BLaER1 treated with 17β-estradiol and CSF1 and Interleukin-3, amounts not matched to agents 10 nM and 100 nM (cell line): ENCODE results near the gene TAF5L.
"Not testable (repeated sequence)": the region's sequence is repeated elsewhere in the genome, so short reads cannot be mapped to it uniquely, and the experiment has no call there.

ENCODE experiments used
- H3K27ac ChIP-seq, 11 experiments: shearing (Covaris generic); formaldehyde crosslinking; 2 replicates each; pipeline ENCODE4 v1.8.1; 2022
- H3K27me3 ChIP-seq, 11 experiments: shearing (Covaris generic); formaldehyde crosslinking; 2 replicates each; pipeline ENCODE4 v1.8.1; 2022
- H3K36me3 ChIP-seq, 11 experiments: shearing (Covaris generic); formaldehyde crosslinking; 2 replicates each; pipeline ENCODE4 v1.8.1; 2022
- H3K4me1 ChIP-seq, 10 experiments: shearing (Covaris generic); formaldehyde crosslinking; 2 replicates each; pipeline ENCODE4 v1.8.1; 2022
- H3K4me2 ChIP-seq, 11 experiments: shearing (Covaris generic); formaldehyde crosslinking; 2 replicates each; pipeline ENCODE4 v1.8.1; 2022
- H3K4me3 ChIP-seq, 10 experiments: shearing (Covaris generic); formaldehyde crosslinking; 2 replicates each; pipeline ENCODE4 v1.8.1; 2022
- H3K9ac ChIP-seq, 11 experiments: shearing (Covaris generic); formaldehyde crosslinking; 2 replicates each; pipeline ENCODE4 v1.8.1; 2022
- H3K9me3 ChIP-seq, 11 experiments: shearing (Covaris generic); formaldehyde crosslinking; replicated peaks in 1 of 11; 2 replicates each; pipeline ENCODE4 v1.8.1; 2022
- H4K20me1 ChIP-seq, 11 experiments: shearing (Covaris generic); formaldehyde crosslinking; 2 replicates each; pipeline ENCODE4 v1.8.1; 2022
- Cebpa-rat ChIP-seq, 11 experiments: shearing (Covaris generic); IDR thresholded peaks; 2 replicates each; pipeline ENCODE4 v1.8.1; 2022

TAF5L gene

GRCh38 chr1:229608590-229608989 is 17.3 kb downstream of the TAF5L start:
- no peak overlapping the region for H3K9ac ChIP-seq
- H3K4me1 ChIP-seq, result no peaks in the 10 kb centered on the region
- H3K27me3 ChIP-seq, result no peaks in the 10 kb centered on the region
- no peaks in the 10 kb centered on the region for H3K9me3 ChIP-seq
- H3K4me3 ChIP-seq, result no peak overlapping the region
- H3K4me2 ChIP-seq, result no peak overlapping the region
- TF ChIP-seq Cebpa-rat (IDR thresholded peaks at IDR 0.05), result no peak
- H4K20me1 ChIP-seq, result peaks cover 0 to 35% (median 3%) of the 10 kb centered on the region in 11 experiments; a peak in 7 of 22 replicates
- peaks cover 96 to 100% (median 100%) of the 10 kb centered on the region in 11 experiments for H3K36me3 ChIP-seq
- no peak overlapping the region for H3K27ac ChIP-seq

DNA sequence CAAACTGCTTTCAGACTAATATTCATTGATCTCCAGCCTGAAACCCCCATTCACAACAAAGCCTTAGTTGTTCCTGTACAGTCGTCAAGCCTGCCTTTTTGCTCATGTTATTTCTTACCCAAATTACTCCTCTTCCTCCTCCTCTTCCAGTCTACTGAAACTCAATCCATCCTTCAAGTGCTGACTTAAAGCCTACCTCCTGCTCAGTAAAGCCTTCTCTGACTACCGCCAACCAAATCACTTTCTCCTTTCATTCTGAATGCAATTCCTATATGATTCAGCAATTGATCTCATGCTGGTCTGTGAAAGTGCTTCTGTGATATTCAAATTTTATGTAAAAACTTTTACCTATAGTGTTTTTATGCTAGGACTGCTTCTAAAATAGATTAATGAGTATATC is 18.6 kb downstream of the TAF5L start:
- H3K9me3 ChIP-seq, result no peaks in the 10 kb centered on the region
- TF ChIP-seq Cebpa-rat (IDR thresholded peaks at IDR 0.05), result no peak
- H3K27ac ChIP-seq, result no peak overlapping the region
- peaks cover 96 to 100% (median 100%) of the 10 kb centered on the region in 11 experiments for H3K36me3 ChIP-seq
- H3K4me2 ChIP-seq, result no peak overlapping the region
- H4K20me1 ChIP-seq, result peaks cover 0 to 25% (median 0%) of the 10 kb centered on the region in 11 experiments; a peak in 4 of 22 replicates
- H3K27me3 ChIP-seq, result no peaks in the 10 kb centered on the region
- H3K9ac ChIP-seq, result no peak overlapping the region
- no peak overlapping the region for H3K4me3 ChIP-seq
- no peaks in the 10 kb centered on the region for H3K4me1 ChIP-seq

DNA sequence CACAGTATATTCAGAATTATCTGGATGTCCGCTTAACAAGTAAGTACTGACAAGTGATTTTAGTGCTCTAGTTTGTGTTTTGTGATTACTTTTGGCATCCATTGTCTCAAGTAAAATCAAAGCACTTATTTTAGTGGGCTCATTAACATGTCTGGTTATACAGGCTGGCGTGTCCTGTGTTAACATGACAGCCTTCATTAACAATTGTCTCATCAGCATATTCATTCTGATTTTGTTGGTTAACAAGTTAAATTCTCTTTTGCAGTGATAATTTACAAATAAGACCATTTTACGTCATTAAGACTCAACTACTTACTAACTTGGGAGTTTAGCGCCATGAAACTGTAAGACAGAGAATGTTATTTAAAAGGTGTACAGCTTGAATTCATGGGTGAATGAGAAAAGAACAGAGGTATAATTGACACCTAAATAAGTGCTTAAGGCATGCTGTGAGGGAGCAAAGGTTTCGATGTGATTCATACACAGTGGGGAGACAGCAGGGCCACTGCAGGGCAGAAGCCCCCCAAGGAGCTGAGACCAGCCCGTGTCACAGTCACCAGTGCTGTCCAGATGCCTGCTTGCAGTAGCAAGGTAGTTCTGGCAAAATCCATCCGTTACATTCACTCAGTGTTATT is 22.4 kb downstream of the TAF5L start:
- Histone ChIP-seq H3K36me3 (peaks cover 95 to 100% (median 99%) of the 10 kb centered on the region in 11 experiments), H3K27ac (no peak overlapping the region), H3K4me3 (no peak overlapping the region), H4K20me1 (peaks cover 0 to 47% (median 11%) of the 10 kb centered on the region in 11 experiments; a peak in 11 of 22 replicates), H3K27me3 (no peaks in the 10 kb centered on the region), H3K4me2 (no peak overlapping the region), H3K9me3 (no peaks in the 10 kb centered on the region), H3K9ac (no peak overlapping the region), H3K4me1 (peaks cover 0 to 8% (median 3%) of the 10 kb centered on the region in 10 experiments; a peak in 10 of 20 replicates)
- TF ChIP-seq Cebpa-rat (IDR thresholded peaks at IDR 0.05), result no peak

GRCh38 chr1:229600229-229600628 is 25.7 kb downstream of the TAF5L start:
- Histone ChIP-seq H4K20me1 (peaks cover 6 to 72% (median 34%) of the 10 kb centered on the region in 11 experiments; a peak in 19 of 22 replicates), H3K4me2 (no peak overlapping the region), H3K4me3 (no peak overlapping the region), H3K27me3 (no peaks in the 10 kb centered on the region), H3K4me1 (peaks cover 0 to 20% (median 5%) of the 10 kb centered on the region in 10 experiments; a peak in 12 of 20 replicates), H3K9ac (no peak overlapping the region), H3K27ac (no peak overlapping the region), H3K36me3 (peaks cover 79 to 100% (median 90%) of the 10 kb centered on the region in 11 experiments), H3K9me3 (no peaks in the 10 kb centered on the region)
- TF ChIP-seq Cebpa-rat (IDR thresholded peaks at IDR 0.05), result no peak

DNA sequence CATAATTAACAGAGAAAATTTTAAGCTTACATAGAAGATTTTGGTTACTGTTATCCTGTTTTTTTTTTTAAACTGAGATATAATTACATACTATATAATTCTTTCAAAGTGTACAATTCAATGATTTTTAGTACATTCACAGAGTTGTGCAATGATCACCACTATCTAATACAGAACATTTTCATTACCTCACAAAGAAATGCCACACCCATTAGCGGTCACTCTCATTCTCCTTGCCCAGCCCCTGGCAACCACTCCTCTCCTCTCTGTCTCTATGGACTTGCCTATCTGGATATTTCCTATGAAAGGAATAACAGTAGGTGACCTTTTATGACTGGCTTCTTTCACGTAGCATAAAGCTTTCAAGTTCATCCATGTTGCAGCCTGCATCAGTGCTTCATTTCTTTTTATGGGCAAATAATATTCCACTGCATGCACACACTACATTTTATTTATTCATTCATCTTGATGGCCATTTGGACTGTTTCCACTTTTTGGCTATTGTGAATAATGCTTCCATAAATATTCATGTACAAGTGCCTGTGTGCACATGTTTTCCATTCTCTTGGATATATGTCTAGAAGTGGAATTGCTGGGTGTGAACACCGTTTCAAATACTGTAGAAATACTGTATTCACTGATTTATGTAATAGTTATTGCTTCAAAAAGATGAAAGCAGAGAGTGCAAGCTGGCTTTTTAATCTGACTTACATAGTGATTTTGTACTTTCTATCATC is 26.5 kb downstream of the TAF5L start:
- no peak overlapping the region for H3K27ac ChIP-seq
- peaks cover 79 to 100% (median 90%) of the 10 kb centered on the region in 11 experiments for H3K36me3 ChIP-seq
- H3K9me3 ChIP-seq, result no peaks in the 10 kb centered on the region
- peaks cover 0 to 20% (median 5%) of the 10 kb centered on the region in 10 experiments; a peak in 12 of 20 replicates for H3K4me1 ChIP-seq
- H3K9ac ChIP-seq, result no peak overlapping the region
- no peaks in the 10 kb centered on the region for H3K27me3 ChIP-seq
- H3K4me2 ChIP-seq, result no peak overlapping the region
- no peak overlapping the region for H3K4me3 ChIP-seq
- H4K20me1 ChIP-seq, result peaks cover 6 to 81% (median 36%) of the 10 kb centered on the region in 11 experiments; a peak in 19 of 22 replicates
- TF ChIP-seq Cebpa-rat (IDR thresholded peaks at IDR 0.05), result 0 out of 22 replicates have a peak, but pooled peaks of 1 of the 11 experiments have one; percentile 35

- Histone ChIP-seq H3K4me3 (no peak overlapping the region), H4K20me1 (peaks cover 6 to 91% (median 39%) of the 10 kb centered on the region in 11 experiments; a peak in 19 of 22 replicates), H3K36me3 (peaks cover 77 to 100% (median 91%) of the 10 kb centered on the region in 11 experiments), H3K9ac (no peak overlapping the region), H3K4me1 (peaks cover 0 to 20% (median 5%) of the 10 kb centered on the region in 10 experiments; a peak in 12 of 20 replicates), H3K9me3 (no peaks in the 10 kb centered on the region), H3K27ac (no peak overlapping the region), H3K27me3 (no peaks in the 10 kb centered on the region), H3K4me2 (no peak overlapping the region)
- TF ChIP-seq Cebpa-rat (IDR thresholded peaks at IDR 0.05), result no peak
Measured at GRCh38 chr1:229597877-229598276, 28.0 kb downstream of the TAF5L start.

DNA sequence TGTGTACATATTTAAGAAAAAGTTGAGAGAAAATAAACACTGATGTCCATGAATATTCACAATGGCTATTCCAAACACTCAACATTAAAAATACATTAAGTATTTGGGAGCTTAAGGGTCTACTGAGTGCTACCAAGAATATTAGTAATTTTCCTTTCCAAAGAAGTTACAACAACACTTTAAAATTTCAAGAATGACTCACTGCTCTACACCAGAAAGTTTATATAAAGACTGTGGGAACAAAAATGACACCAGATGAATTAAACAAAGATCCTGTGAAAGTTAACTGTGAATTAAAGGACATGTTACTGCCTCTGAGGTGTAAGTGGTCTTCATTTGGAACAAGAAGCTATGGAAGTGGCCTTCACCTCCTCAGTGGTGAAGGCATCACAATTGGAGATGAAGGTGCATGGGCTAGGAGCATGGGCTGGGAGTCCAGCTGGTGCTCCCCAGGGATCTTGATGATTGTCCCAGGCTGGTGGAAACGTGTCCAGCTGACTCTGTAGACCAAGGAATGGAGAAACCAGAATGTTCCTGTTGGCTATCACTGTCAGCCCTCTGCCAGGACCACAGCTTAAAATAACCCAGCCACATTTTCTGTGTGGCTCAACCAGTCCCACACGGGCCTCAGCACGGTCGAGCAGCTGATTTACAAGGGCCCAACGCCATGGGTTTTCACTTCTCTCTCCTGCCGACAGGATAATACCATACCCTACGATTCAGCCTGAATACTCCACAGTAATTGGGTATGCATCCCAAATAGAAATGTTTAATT is 28.8 kb downstream of the TAF5L start:
- Histone ChIP-seq H3K27me3 (no peaks in the 10 kb centered on the region), H3K4me1 (peaks cover 0 to 20% (median 5%) of the 10 kb centered on the region in 10 experiments; a peak in 12 of 20 replicates), H3K27ac (no peak overlapping the region; a peak in 1 of 22 replicates), H4K20me1 (peaks cover 6 to 92% (median 36%) of the 10 kb centered on the region in 11 experiments; a peak in 19 of 22 replicates), H3K4me2 (0 out of 22 replicates have a peak overlapping the region, but pooled peaks of 2 of the 11 experiments have one; percentile 6 to 9), H3K9ac (no peak overlapping the region), H3K4me3 (no peak overlapping the region), H3K36me3 (peaks cover 77 to 100% (median 90%) of the 10 kb centered on the region in 11 experiments), H3K9me3 (no peaks in the 10 kb centered on the region)
- no peak for TF ChIP-seq Cebpa-rat (IDR thresholded peaks at IDR 0.05)

DNA sequence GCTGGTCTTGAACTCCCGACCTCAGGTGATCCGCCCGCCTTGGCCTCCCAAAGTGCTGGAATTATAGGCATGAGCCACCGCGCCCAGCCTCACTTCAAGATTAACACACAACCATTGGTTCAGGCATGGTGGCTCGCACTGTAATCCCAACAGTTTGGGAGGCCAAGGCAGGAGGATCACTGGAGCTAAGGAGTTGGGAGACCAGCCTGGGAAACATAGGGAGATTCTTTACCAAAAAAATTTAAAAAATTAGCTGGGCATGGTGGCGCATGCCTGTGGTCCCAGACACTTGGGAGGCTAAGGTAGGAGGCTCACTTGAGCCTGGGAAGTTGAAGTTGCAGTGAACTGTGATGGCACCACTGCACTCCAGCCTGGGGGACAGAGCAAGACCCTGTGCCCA is 30.0 kb downstream of the TAF5L start:
- H3K27me3 ChIP-seq, H3K4me3 ChIP-seq, H3K9me3 ChIP-seq, H3K4me2 ChIP-seq, H3K9ac ChIP-seq, H3K27ac ChIP-seq: not testable (repeated sequence)
- peaks cover 76 to 100% (median 86%) of the 10 kb centered on the region in 11 experiments for H3K36me3 ChIP-seq
- peaks cover 6 to 81% (median 36%) of the 10 kb centered on the region in 11 experiments; a peak in 19 of 22 replicates for H4K20me1 ChIP-seq
- peaks cover 0 to 11% (median 2%) of the 10 kb centered on the region in 10 experiments; a peak in 8 of 20 replicates for H3K4me1 ChIP-seq
